ENCODE measurements around the gene SOWAHB. TPM values are rescaled to one million over a fixed set of nuclear protein-coding genes. Genes with fewer than 3 reads are reported as not detected.

The SOWAHB gene
- total RNA-seq, 2 donors from 2014 or later, result 4.2 to 5.6 TPM

GRCh38 chr4:76939184-76939583 lies 41.2 kb upstream of the SOWAHB start:
- no peak for DNase-seq
- no peak overlapping the region for H3K27ac ChIP-seq
- H3K9me3 ChIP-seq, result no peaks in the 10 kb centered on the region
- H3K27me3 ChIP-seq, result no peaks in the 10 kb centered on the region
- intact Hi-C loops (cut with DNase I), result loop anchor here (10.0 kb wide), 1 partner anchor 106 kb away; no protein-coding TSS in a partner anchor
- no peaks in the 10 kb centered on the region for H3K4me1 ChIP-seq
- WGBS, 2 donors, result 72 to 83% methylated on average over 2 of the region's 2 CpGs
- H3K36me3 ChIP-seq (replicated peaks in 1 of 2; ENCODE audit: insufficient read depth in 1 of 2, low read depth in 2 of 2), result no peaks in the 10 kb centered on the region
- TF ChIP-seq POLR2A (IDR thresholded peaks at IDR 0.05) (no peak), CTCF (IDR thresholded peaks at IDR 0.05) (no peak)
- no peak overlapping the region for H3K4me3 ChIP-seq
- ATAC-seq, result no peak

- TF ChIP-seq CTCF (IDR thresholded peaks at IDR 0.05) (no peak), POLR2A (IDR thresholded peaks at IDR 0.05) (no peak)
- ATAC-seq (no peak), DNase-seq (no peak)
- Histone ChIP-seq H3K9me3 (no peaks in the 10 kb centered on the region), H3K4me1 (peaks cover 10% of the 10 kb centered on the region), H3K36me3 (replicated peaks in 1 of 2; ENCODE audit: insufficient read depth in 1 of 2, low read depth in 2 of 2) (no peaks in the 10 kb centered on the region), H3K27ac (no peak overlapping the region), H3K4me3 (no peak overlapping the region), H3K27me3 (no peaks in the 10 kb centered on the region)
- 49 to 56% methylated on average over 7 of the region's 7 CpGs for WGBS, 2 donors
- intact Hi-C loops (cut with DNase I), result loop anchor here (10.0 kb wide), 1 partner anchor 113 kb away; no protein-coding TSS in a partner anchor
Observed at GRCh38 chr4:76931576-76932276, 33.8 kb upstream of the SOWAHB start.

GRCh38 chr4:76931087-76931486 lies 33.1 kb upstream of the SOWAHB start:
- peaks cover 10% of the 10 kb centered on the region for H3K4me1 ChIP-seq
- no peaks in the 10 kb centered on the region for H3K36me3 ChIP-seq (replicated peaks in 1 of 2; ENCODE audit: insufficient read depth in 1 of 2, low read depth in 2 of 2)
- DNase-seq (no peak), ATAC-seq (no peak)
- TF ChIP-seq POLR2A (IDR thresholded peaks at IDR 0.05) (no peak), CTCF (IDR thresholded peaks at IDR 0.05) (no peak)
- no peak overlapping the region for H3K4me3 ChIP-seq
- no peaks in the 10 kb centered on the region for H3K27me3 ChIP-seq
- H3K9me3 ChIP-seq, result no peaks in the 10 kb centered on the region
- no peak overlapping the region for H3K27ac ChIP-seq
- intact Hi-C loops (cut with DNase I), result loop anchor here (10.0 kb wide), 1 partner anchor 114 kb away; no protein-coding TSS in a partner anchor

- no peak overlapping the region for H3K27ac ChIP-seq
- WGBS, 2 donors, result 81 to 93% methylated on average over 2 of the region's 2 CpGs
- no peaks in the 10 kb centered on the region for H3K9me3 ChIP-seq
- DNase-seq, result no peak
- no peak for ATAC-seq
- intact Hi-C loops (cut with DNase I), result loop anchor here (10.0 kb wide), 1 partner anchor 114 kb away; no protein-coding TSS in a partner anchor
- no peak overlapping the region for H3K4me3 ChIP-seq
- H3K27me3 ChIP-seq, result no peaks in the 10 kb centered on the region
- H3K4me1 ChIP-seq, result peaks cover 10% of the 10 kb centered on the region
- TF ChIP-seq POLR2A (IDR thresholded peaks at IDR 0.05), result no peak
- no peak for TF ChIP-seq CTCF (IDR thresholded peaks at IDR 0.05)
- H3K36me3 ChIP-seq (replicated peaks in 1 of 2; ENCODE audit: insufficient read depth in 1 of 2, low read depth in 2 of 2), result no peaks in the 10 kb centered on the region
Observed at GRCh38 chr4:76930685-76931084, 32.7 kb upstream of the SOWAHB start.

GRCh38 chr4:76926841-76927240 lies 28.9 kb upstream of the SOWAHB start:
- Histone ChIP-seq H3K4me1 (peaks cover 8% of the 10 kb centered on the region), H3K4me3 (no peak overlapping the region), H3K36me3 (replicated peaks in 1 of 2; ENCODE audit: insufficient read depth in 1 of 2, low read depth in 2 of 2) (no peaks in the 10 kb centered on the region), H3K27ac (no peak overlapping the region), H3K9me3 (no peaks in the 10 kb centered on the region), H3K27me3 (no peaks in the 10 kb centered on the region)
- DNase-seq, result no peak
- intact Hi-C loops (cut with DNase I), result no loop called here
- ATAC-seq, result no peak
- TF ChIP-seq CTCF (IDR thresholded peaks at IDR 0.05), result no peak
- no peak for TF ChIP-seq POLR2A (IDR thresholded peaks at IDR 0.05)
- 96 to 99% methylated on average over 6 of the region's 6 CpGs for WGBS, 2 donors

Data from body of pancreas (tissue), 4 donors.